WTC11 (cell line): ENCODE measurements around the gene SLC29A3. TPM values are rescaled to one million over a fixed set of nuclear protein-coding genes. Genes with fewer than 3 reads are reported as not detected.

Source experiments
- ATAC-seq: fragments of 200-7000 bp; cut with Tn5 transposase; 2 replicates; pipeline ENCODE4 v1.10.0; 2021; ENCODE audit warnings: mild to moderate bottlenecking, moderate library complexity
- CTCF ChIA-PET: fragments of 300-600 bp; sonication (Branson Sonifier 250); formaldehyde crosslinking; loops from one replicate; lab custom pipeline; 2021; ENCODE audit warnings: antibody characterized with exemption; lab: Charles Lee
- POLR2A ChIA-PET: fragments of 350-600 bp; sonication (Branson Sonifier 250); formaldehyde crosslinking; loops from one replicate; lab custom pipeline; 2021; ENCODE audit warnings: antibody characterized with exemption; lab: Charles Lee
- DNase-seq: peaks from one replicate; pipeline ENCODE4 v3.0.0; 2021; ENCODE audit warnings: low spot score
- H3K27ac Mint-ChIP-seq: 2 replicates; pipeline ENCODE4 v1.8.0; 2021; ENCODE audit warnings: mixed read lengths
- H3K27me3 Mint-ChIP-seq: 2 replicates; pipeline ENCODE4 v1.8.0; 2021; ENCODE audit warnings: low read depth, mild to moderate bottlenecking, moderate library complexity, mixed read lengths
- H3K36me3 Mint-ChIP-seq: 2 replicates; pipeline ENCODE4 v1.8.0; 2021; ENCODE audit warnings: mixed read lengths
- H3K4me1 Mint-ChIP-seq: 2 replicates; pipeline ENCODE4 v1.8.0; 2022; ENCODE audit warnings: mixed read lengths
- H3K4me3 Mint-ChIP-seq: 2 replicates; pipeline ENCODE4 v1.8.0; 2021; ENCODE audit warnings: mild to moderate bottlenecking, moderate library complexity, mixed read lengths
- H3K9me3 Mint-ChIP-seq: 2 replicates; pipeline ENCODE4 v1.8.0; 2021; ENCODE audit warnings: mixed read lengths
- ATF1 ChIP-seq: sonication (generic); formaldehyde crosslinking; IDR thresholded peaks from 2 replicates; pipeline ENCODE4 v1.8.1; 2023; ENCODE audit warnings: mild to moderate bottlenecking, moderate library complexity, missing genetic modification reagents
- ESRRA ChIP-seq: sonication (generic); formaldehyde crosslinking; IDR thresholded peaks from 2 replicates; pipeline ENCODE4 v1.8.1; 2022; ENCODE audit warnings: mild to moderate bottlenecking, missing genetic modification reagents, borderline replicate concordance
- ETV6 ChIP-seq: sonication (generic); formaldehyde crosslinking; IDR thresholded peaks from 2 replicates; pipeline ENCODE4 v1.8.1; 2022; ENCODE audit warnings: mild to moderate bottlenecking, missing genetic modification reagents
- GRHL2 ChIP-seq: fragments of 250-450 bp; sonication (Bioruptor Pico); IDR thresholded peaks from 2 replicates; pipeline ENCODE4 v1.8.0; 2022; ENCODE audit warnings: mild to moderate bottlenecking, moderate library complexity; ENCODE audit not compliant: insufficient replicate concordance, severe bottlenecking
- IRF2 ChIP-seq: sonication (generic); formaldehyde crosslinking; IDR thresholded peaks from 2 replicates; pipeline ENCODE4 v1.8.0; 2022; ENCODE audit warnings: low read depth, missing genetic modification reagents, borderline replicate concordance
- PRRX2 ChIP-seq: fragments of 250-450 bp; sonication (Bioruptor Pico); IDR thresholded peaks from 2 replicates; pipeline ENCODE4 v1.8.0; 2021; ENCODE audit warnings: mild to moderate bottlenecking
- SOX15 ChIP-seq: fragments of 250-450 bp; sonication (Bioruptor Pico); IDR thresholded peaks from 2 replicates; pipeline ENCODE4 v1.9.0; 2021; ENCODE audit warnings: mild to moderate bottlenecking
- ZBTB21 ChIP-seq: sonication (generic); formaldehyde crosslinking; IDR thresholded peaks from 2 replicates; pipeline ENCODE4 v1.8.1; 2023; ENCODE audit warnings: mild to moderate bottlenecking, missing genetic modification reagents, borderline replicate concordance
- ZNF219 ChIP-seq: sonication (generic); formaldehyde crosslinking; IDR thresholded peaks from 2 replicates; pipeline ENCODE4 v1.8.0; 2023; ENCODE audit warnings: missing genetic modification reagents, mild to moderate bottlenecking, borderline replicate concordance
- ZNF423 ChIP-seq: fragments of 250-450 bp; sonication (Bioruptor Pico); IDR thresholded peaks from 2 replicates; pipeline ENCODE4 v2.1.2; 2022; ENCODE audit warnings: mild to moderate bottlenecking, moderate library complexity
- total RNA-seq: library from RNA; stranded (reverse); gene quantifications from 3 replicates; pipeline ENCODE4 v1.2.3, GENCODE V29; 2021
- TF ChIP-seq, protein P1 (sequence below): fragments of 250-450 bp; sonication (Bioruptor Pico); IDR thresholded peaks from 2 replicates; pipeline ENCODE4 v1.9.0; 2021; ENCODE audit warnings: mild to moderate bottlenecking, borderline replicate concordance
- TF ChIP-seq, protein P2 (sequence below): sonication (generic); formaldehyde crosslinking; IDR thresholded peaks from 2 replicates; pipeline ENCODE4 v1.8.0; 2023; ENCODE audit warnings: missing genetic modification reagents, mild to moderate bottlenecking, borderline replicate concordance
- TF ChIP-seq, protein P3 (sequence below): sonication (generic); formaldehyde crosslinking; IDR thresholded peaks from 2 replicates; pipeline ENCODE4 v1.8.0; 2022; ENCODE audit warnings: mild to moderate bottlenecking, missing genetic modification reagents
- TF ChIP-seq, protein P4 (sequence below): fragments of 250-450 bp; sonication (Bioruptor Pico); IDR thresholded peaks from 2 replicates; pipeline ENCODE4 v1.9.0; 2021; ENCODE audit warnings: mild to moderate bottlenecking
- TF ChIP-seq, protein P5 (sequence below): sonication (generic); formaldehyde crosslinking; IDR thresholded peaks from 2 replicates; pipeline ENCODE4 v1.8.1; 2022; ENCODE audit warnings: mild to moderate bottlenecking, moderate library complexity, missing genetic modification reagents

Gene SLC29A3
- total RNA-seq, 1 experiment from 2014 or later, result 9.2 TPM

DNA sequence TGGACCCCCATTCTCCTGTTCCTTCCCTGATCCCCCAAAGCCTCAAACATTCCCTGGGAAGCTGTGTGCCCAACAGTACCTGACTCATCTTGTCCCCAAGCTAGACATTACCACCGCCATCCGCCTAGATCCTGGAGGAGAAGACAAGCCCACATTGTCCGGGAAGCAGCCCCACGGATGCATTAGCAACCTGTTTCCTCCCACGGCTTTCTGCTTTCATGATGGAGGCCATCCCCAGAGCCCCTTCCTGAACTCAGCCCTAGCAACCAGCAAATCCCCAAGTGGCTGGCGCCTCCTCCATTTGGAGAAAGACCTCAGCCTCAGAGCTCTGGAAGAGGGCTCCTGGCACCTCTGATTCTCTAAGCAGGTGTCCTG is 2.3 kb upstream of the SLC29A3 start:
- ChIA-PET POLR2A (interaction anchor here (0.7 kb wide), 1 partner anchor 441 kb away, joined by 4 read pairs; no protein-coding TSS in a partner anchor), CTCF (interaction anchor here (0.6 to 7.5 kb wide), 16 partner anchors 10 to 391 kb away, joined by 3 to 120 read pairs (median 8); partner anchors contain the start of gene CDH23)
- no peak overlapping the region for H3K4me3 Mint-ChIP-seq

DNA sequence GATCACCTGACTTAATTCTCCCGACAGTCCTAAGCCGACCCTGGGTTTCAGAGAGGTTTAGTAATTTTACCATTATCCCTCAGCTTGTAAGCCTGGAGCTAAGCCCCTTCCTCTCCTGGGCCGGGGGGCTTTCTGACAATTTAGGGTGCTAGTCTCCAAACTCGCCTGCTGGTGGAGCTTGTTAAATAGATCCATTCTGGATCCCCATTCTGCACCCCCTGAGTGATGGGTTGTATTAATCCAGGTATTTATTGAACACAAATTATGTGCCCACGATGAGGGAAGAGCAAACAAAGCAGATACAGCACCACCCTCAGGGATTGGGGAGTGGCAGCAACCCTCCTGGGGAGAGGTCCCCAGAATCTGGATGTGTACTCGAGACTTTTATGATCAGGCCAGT is 1.3 kb upstream of the SLC29A3 start:
- POLR2A ChIA-PET, result interaction anchor here (0.5 kb wide), 1 partner anchor 317 kb away, joined by 4 read pairs; no protein-coding TSS in a partner anchor
- TF ChIP-seq, protein P1, sequence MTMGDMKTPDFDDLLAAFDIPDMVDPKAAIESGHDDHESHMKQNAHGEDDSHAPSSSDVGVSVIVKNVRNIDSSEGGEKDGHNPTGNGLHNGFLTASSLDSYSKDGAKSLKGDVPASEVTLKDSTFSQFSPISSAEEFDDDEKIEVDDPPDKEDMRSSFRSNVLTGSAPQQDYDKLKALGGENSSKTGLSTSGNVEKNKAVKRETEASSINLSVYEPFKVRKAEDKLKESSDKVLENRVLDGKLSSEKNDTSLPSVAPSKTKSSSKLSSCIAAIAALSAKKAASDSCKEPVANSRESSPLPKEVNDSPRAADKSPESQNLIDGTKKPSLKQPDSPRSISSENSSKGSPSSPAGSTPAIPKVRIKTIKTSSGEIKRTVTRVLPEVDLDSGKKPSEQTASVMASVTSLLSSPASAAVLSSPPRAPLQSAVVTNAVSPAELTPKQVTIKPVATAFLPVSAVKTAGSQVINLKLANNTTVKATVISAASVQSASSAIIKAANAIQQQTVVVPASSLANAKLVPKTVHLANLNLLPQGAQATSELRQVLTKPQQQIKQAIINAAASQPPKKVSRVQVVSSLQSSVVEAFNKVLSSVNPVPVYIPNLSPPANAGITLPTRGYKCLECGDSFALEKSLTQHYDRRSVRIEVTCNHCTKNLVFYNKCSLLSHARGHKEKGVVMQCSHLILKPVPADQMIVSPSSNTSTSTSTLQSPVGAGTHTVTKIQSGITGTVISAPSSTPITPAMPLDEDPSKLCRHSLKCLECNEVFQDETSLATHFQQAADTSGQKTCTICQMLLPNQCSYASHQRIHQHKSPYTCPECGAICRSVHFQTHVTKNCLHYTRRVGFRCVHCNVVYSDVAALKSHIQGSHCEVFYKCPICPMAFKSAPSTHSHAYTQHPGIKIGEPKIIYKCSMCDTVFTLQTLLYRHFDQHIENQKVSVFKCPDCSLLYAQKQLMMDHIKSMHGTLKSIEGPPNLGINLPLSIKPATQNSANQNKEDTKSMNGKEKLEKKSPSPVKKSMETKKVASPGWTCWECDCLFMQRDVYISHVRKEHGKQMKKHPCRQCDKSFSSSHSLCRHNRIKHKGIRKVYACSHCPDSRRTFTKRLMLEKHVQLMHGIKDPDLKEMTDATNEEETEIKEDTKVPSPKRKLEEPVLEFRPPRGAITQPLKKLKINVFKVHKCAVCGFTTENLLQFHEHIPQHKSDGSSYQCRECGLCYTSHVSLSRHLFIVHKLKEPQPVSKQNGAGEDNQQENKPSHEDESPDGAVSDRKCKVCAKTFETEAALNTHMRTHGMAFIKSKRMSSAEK (CRISPR knock-in tag), result no peak
- no peak for ATAC-seq
- Mint-ChIP-seq H3K27me3 (peaks cover 12% of the 10 kb centered on the region), H3K4me3 (no peak overlapping the region), H3K36me3 (peaks cover under 1% of the 10 kb centered on the region; the same call in 1 of the 2 replicates), H3K9me3 (no peaks in the 10 kb centered on the region), H3K4me1 (peaks cover 18% of the 10 kb centered on the region), H3K27ac (no peak overlapping the region)
- CTCF ChIA-PET, result interaction anchor here (0.6 to 7.5 kb wide), 19 partner anchors 8 to 494 kb away, joined by 3 to 120 read pairs (median 8); partner anchors contain the start of gene CDH23
- no peak for DNase-seq

More for the DNA sequence above, 2.3 kb upstream of the SLC29A3 start:
- peaks cover 18% of the 10 kb centered on the region for H3K4me1 Mint-ChIP-seq
- TF ChIP-seq, protein P2, sequence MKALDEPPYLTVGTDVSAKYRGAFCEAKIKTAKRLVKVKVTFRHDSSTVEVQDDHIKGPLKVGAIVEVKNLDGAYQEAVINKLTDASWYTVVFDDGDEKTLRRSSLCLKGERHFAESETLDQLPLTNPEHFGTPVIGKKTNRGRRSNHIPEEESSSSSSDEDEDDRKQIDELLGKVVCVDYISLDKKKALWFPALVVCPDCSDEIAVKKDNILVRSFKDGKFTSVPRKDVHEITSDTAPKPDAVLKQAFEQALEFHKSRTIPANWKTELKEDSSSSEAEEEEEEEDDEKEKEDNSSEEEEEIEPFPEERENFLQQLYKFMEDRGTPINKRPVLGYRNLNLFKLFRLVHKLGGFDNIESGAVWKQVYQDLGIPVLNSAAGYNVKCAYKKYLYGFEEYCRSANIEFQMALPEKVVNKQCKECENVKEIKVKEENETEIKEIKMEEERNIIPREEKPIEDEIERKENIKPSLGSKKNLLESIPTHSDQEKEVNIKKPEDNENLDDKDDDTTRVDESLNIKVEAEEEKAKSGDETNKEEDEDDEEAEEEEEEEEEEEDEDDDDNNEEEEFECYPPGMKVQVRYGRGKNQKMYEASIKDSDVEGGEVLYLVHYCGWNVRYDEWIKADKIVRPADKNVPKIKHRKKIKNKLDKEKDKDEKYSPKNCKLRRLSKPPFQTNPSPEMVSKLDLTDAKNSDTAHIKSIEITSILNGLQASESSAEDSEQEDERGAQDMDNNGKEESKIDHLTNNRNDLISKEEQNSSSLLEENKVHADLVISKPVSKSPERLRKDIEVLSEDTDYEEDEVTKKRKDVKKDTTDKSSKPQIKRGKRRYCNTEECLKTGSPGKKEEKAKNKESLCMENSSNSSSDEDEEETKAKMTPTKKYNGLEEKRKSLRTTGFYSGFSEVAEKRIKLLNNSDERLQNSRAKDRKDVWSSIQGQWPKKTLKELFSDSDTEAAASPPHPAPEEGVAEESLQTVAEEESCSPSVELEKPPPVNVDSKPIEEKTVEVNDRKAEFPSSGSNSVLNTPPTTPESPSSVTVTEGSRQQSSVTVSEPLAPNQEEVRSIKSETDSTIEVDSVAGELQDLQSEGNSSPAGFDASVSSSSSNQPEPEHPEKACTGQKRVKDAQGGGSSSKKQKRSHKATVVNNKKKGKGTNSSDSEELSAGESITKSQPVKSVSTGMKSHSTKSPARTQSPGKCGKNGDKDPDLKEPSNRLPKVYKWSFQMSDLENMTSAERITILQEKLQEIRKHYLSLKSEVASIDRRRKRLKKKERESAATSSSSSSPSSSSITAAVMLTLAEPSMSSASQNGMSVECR (CRISPR knock-in tag), result no peak
- TF ChIP-seq ATF1 (CRISPR knock-in tag) (no peak), PRRX2 (no peak), SOX15 (CRISPR knock-in tag) (no peak), ZBTB21 (CRISPR knock-in tag) (no peak), GRHL2 (CRISPR knock-in tag) (no peak)
- DNase-seq (no peak), ATAC-seq (no peak)
- H3K27ac Mint-ChIP-seq, result no peak overlapping the region
- H3K9me3 Mint-ChIP-seq, result no peaks in the 10 kb centered on the region
- H3K36me3 Mint-ChIP-seq, result no peaks in the 10 kb centered on the region
- H3K27me3 Mint-ChIP-seq, result peaks cover 13% of the 10 kb centered on the region

DNA sequence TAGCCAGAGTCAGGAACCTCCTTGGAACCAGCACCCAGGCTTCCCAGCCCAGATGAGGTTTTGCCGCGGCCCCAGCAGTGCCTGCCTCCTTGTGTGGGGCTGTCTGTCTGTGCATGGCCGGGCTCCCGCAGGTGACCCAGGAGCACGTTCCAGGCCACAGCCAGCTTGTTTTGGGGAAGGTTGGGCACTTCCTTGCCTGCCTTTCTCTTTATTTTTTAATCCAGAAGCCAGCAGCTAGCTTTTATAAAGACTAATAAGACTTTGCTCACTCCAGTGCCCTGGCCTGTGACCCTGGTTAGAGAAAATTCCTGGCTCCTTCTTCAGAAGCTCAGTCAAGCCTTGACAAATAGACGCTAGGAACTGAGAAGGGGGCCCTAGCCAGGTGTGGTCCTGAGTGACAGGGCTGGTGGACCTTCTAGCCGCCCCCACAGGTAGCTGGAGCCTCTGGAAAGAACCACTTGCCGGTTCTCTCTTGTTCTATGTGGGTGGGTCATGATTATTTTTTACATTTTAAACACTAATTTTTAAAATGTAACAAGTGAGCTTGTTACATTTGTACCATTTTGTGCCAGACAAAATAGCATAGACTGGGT is 837 bp downstream of the SLC29A3 start:
- DNase-seq, result no peak
- ChIA-PET CTCF (interaction anchor here (0.7 to 7.5 kb wide), 55 partner anchors 8 to 492 kb away, joined by 3 to 120 read pairs (median 6); partner anchors contain the start of gene CDH23), POLR2A (interaction anchor here (0.5 to 1.5 kb wide), 2 partner anchors 10 to 15 kb away, joined by 4 to 9 read pairs; no protein-coding TSS in a partner anchor)
- Mint-ChIP-seq H3K4me1 (peaks cover 14% of the 10 kb centered on the region), H3K4me3 (peak overlapping the region; percentile 98), H3K36me3 (peaks cover 14% of the 10 kb centered on the region), H3K9me3 (no peaks in the 10 kb centered on the region), H3K27me3 (no peaks in the 10 kb centered on the region), H3K27ac (no peak overlapping the region; the same call in 1 of the 2 replicates)
- no peak for ATAC-seq
- TF ChIP-seq ETV6 (CRISPR knock-in tag), result no peak
- no peak for TF ChIP-seq ZNF219
- TF ChIP-seq, protein P3, sequence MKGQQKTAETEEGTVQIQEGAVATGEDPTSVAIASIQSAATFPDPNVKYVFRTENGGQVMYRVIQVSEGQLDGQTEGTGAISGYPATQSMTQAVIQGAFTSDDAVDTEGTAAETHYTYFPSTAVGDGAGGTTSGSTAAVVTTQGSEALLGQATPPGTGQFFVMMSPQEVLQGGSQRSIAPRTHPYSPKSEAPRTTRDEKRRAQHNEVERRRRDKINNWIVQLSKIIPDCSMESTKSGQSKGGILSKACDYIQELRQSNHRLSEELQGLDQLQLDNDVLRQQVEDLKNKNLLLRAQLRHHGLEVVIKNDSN, result no peak
- TF ChIP-seq IRF2 (CRISPR knock-in tag), result no peak
- TF ChIP-seq ZNF423, result no peak
- TF ChIP-seq ESRRA, result no peak
- TF ChIP-seq, protein P4, sequence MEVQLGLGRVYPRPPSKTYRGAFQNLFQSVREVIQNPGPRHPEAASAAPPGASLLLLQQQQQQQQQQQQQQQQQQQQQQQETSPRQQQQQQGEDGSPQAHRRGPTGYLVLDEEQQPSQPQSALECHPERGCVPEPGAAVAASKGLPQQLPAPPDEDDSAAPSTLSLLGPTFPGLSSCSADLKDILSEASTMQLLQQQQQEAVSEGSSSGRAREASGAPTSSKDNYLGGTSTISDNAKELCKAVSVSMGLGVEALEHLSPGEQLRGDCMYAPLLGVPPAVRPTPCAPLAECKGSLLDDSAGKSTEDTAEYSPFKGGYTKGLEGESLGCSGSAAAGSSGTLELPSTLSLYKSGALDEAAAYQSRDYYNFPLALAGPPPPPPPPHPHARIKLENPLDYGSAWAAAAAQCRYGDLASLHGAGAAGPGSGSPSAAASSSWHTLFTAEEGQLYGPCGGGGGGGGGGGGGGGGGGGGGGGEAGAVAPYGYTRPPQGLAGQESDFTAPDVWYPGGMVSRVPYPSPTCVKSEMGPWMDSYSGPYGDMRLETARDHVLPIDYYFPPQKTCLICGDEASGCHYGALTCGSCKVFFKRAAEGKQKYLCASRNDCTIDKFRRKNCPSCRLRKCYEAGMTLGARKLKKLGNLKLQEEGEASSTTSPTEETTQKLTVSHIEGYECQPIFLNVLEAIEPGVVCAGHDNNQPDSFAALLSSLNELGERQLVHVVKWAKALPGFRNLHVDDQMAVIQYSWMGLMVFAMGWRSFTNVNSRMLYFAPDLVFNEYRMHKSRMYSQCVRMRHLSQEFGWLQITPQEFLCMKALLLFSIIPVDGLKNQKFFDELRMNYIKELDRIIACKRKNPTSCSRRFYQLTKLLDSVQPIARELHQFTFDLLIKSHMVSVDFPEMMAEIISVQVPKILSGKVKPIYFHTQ, result no peak
- TF ChIP-seq, protein P5, sequence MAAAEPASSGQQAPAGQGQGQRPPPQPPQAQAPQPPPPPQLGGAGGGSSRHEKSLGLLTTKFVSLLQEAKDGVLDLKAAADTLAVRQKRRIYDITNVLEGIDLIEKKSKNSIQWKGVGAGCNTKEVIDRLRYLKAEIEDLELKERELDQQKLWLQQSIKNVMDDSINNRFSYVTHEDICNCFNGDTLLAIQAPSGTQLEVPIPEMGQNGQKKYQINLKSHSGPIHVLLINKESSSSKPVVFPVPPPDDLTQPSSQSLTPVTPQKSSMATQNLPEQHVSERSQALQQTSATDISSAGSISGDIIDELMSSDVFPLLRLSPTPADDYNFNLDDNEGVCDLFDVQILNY, result no peak
